Gastroesophageal sphincter (tissue), 3 donors: ENCODE measurements around the gene MRPS12.

ENCODE experiments used
- CTCF ChIP-seq, 4 experiments: fragments of 200-600 bp in 2 of 4; fragments of 450-650 bp in 2 of 4; sonication (generic) in 1 of 4; IDR thresholded peaks; one replicate each; pipeline ENCODE4 v1.5.1; 2017 to 2019; ENCODE audit warnings: antibody characterized with exemption in 4 of 4, mild to moderate bottlenecking in 2 of 4, moderate library complexity in 2 of 4
- EP300 ChIP-seq: sonication (generic); formaldehyde crosslinking; IDR thresholded peaks from one replicate; pipeline ENCODE4 v1.6.1; 2017; ENCODE audit warnings: antibody characterized with exemption, mild to moderate bottlenecking
- POLR2A ChIP-seq, 2 donors: fragments of 450-650 bp; IDR thresholded peaks; one replicate each; pipeline ENCODE4 v1.6.1; 2017; ENCODE audit warnings: antibody characterized with exemption in 2 of 2, mild to moderate bottlenecking in 2 of 2, moderate library complexity in 1 of 2
- POLR2AphosphoS5 ChIP-seq: sonication (generic); formaldehyde crosslinking; IDR thresholded peaks from one replicate; pipeline ENCODE4 v1.6.1; 2017; ENCODE audit warnings: antibody characterized with exemption

GRCh38 chr19:38898788-38899446 lies 31.8 kb upstream of the MRPS12 start:
- no peak for TF ChIP-seq POLR2A (IDR thresholded peaks at IDR 0.05)
- TF ChIP-seq CTCF (IDR thresholded peaks at IDR 0.05): no peak
- no peak for TF ChIP-seq POLR2AphosphoS5
- no peak for TF ChIP-seq EP300
